ENCODE results near the gene RAB7B.

RAB7B gene

DNA sequence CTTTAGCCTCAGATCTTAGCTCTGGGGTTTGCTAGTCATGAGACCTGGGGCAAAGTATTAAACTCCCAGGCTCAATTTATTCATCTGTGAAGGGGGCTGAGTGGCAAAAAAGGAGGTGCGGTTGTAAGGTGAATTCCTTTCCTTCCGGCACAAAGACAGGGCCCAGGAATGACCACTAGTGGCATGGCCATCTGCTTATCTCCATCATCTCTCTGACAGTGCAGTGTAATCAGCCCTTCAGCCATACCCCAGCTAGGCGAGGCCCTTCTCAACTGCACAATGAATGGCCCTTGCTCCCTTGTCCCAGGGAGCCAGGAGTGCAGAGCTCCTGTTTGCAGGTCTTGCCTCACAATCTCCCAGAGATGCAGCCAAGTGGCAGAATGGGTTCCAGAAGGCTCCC, 54.3 kb downstream of the RAB7B start:
- DNase-seq (ENCODE audit: low read depth, low spot score) = no peak

DNA sequence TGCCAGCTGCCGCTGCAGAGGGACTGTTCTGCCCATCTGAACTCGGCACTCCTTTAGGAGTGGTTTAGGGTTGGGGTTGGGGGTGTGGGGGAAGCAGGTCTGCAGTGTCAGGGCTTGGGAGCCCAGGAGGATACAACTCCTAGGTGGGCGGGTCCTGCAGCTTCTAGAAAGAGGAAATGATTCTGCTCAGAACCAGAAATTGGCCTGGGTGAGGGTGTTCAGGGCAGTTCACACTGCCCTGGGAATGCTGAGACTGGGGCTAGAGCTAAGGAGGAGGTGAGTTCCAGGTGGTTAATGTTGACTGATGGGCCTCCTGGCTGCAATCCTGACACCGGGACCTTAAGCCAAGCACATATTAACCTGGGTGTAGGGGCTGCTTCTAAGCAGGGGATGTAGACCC, 55.2 kb downstream of the RAB7B start:
- DNase-seq (ENCODE audit: low read depth, low spot score) = no peak

DNA sequence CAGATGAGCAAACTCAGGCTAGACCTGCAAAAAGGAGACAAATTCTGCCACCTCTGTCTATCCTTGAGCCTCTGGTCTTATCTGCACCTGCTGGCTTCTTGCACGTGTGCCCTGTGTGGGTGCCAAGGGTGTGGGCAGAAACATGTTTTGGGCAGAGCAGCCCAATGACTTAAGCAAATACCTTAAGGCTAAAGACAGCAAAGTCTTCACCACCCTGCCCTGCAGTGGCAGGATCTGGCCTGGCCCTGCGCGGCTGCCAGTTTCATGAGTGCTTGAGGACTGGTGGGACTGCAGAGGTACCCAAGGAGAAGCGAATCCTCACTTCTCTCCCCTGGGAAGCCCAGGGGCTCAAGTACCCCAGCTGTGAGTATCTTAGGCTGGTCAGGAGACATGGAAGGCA, 56.2 kb downstream of the RAB7B start:
- no peak for DNase-seq (ENCODE audit: low read depth, low spot score)

DNA sequence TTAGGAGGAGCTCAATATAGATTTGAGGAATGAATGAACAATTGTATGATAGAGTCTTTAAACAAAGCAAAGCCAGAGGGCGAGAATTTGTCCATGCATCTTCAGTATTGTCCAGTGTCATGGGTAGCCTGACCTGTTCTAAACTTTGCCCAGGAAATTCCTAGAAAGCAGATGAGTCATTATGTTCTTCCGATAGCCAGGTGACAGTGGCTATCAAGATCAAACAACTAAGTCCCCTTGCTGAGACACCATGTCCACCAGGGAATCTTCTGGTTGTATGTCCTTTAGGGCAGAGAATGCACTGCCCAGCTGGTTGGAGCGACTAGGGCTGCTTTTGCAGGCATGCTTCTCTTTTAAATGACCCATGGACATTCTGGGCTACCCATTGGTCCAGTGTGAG, 58.1 kb downstream of the RAB7B start:
- no peak for DNase-seq (ENCODE audit: low read depth, low spot score)

- DNase-seq (ENCODE audit: low read depth, low spot score) = no peak
These were observed 58.7 kb downstream of the RAB7B start for GRCh38 chr1:205944525-205944924.

DNA sequence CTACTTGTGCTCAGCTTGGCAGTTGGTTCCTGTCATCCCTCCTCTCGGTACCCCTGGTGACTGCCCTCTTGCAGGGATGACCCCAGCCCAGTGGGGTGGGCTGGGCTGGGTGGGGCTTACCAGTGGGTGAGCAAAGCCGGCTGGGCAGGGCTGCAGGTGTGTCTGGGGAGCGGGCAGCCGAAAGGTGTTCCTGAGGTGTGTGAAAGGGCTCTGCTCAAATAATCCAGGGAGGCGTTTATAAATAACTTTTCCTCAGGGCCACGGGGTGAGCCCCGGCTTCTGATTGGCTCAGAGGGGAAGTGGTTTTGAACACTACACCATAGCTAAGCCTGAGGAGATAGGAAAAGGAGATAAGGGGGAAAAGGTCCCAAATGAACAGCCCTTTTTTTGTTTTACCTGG, 60.0 kb downstream of the RAB7B start, which contains the start of gene SLC26A9:
SLC26A9 (minus strand) TSS at position 212 of the 400 bp plus-strand sequence. CDS start 7,636 bp downstream, outside the sequence.
- DNase-seq (ENCODE audit: low read depth, low spot score) = no peak

- no peak for DNase-seq (ENCODE audit: low read depth, low spot score)
These were observed 60.5 kb downstream of the RAB7B start for GRCh38 chr1:205942631-205943159.

GRCh38 chr1:205940710-205941109, 62.5 kb downstream of the RAB7B start:
- DNase-seq (ENCODE audit: low read depth, low spot score) = no peak

DNA sequence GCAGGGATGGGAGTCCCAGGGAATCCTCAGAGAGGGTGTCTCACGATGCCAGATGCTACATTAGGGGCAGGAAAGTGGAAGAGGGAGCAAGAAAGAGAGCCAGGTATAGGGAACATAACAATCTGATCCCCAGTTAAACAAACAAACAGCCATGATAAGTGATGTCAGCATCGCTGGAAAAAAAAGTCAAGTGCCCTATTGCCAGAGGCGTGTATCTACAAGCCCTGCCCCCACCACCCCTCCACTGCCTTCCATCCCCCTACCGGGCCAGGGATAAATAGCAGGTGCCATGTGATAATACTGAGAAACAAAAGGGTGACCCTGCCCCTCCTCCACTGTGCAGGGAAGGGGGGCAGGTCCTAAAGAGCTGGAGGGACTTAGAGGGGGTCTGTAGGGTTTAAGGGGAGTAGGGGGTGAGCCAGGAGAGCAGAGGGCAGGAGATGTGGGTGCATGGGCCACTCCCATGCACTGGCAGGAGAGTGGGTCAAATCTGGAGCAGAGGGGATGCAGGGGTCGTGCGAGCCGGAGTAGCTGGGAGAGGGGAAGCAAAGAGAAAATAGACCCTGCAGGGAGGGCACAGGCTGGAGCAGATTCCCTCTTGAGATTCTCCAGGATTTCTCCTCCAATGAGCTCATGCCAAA, 63.4 kb downstream of the RAB7B start:
- DNase-seq (ENCODE audit: low read depth, low spot score) = no peak

DNA sequence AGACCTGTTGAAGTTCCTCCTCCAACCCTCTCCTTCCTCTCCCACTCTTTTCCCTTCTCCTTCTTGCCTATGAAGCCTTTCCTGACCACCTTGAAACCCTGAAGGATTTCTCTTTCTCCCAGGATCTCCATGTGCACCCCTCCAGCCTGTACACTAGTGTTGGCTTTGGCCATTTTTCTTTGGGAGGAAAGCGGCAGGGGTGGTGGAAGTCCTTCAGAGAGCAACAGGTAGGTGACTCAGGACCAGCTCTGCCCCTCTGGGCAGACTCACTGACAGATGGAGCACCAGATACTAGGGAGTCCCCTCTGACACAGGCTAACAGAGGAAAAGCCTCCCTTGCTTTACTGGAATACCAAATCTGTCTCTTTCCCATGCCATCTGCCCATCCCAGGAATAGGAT, 64.5 kb downstream of the RAB7B start:
- DNase-seq (ENCODE audit: low read depth, low spot score) = no peak

DNA sequence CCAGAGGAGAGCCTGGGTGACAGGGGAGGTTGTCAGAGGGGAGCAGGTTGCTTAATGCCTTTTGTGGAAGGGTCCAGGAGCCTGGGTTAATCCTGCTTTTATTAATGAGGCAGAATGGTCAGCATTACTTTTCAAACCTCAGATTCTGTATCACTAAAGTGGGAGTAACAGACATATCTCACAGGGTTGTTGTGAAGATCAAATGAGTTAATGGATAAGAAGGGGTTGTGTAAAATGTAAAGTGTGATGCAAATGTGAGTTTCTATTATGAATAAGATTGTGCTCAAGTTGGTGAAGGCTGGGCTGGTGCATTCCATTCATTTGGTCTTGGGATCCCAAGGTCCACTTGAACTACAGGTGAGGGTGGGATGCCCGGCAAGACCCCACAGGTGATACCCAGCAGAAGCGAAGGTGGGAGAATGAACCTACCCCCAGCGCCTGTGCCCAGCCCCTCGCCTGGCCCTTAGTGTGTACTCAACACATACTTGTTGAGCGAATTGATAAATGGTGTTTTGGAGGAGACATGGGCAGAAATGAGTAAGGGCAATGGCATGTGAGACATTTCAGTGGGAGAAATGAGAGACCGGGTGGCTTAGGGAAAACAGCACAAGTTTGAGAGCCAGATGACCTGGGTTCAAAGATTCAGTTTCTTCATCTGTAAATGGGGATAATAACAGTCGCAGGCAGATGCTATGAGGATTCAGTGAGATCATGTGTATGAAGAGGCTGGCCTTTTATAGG, 66.2 kb downstream of the RAB7B start:
- DNase-seq (ENCODE audit: low read depth, low spot score) = no peak

GRCh38 chr1:205936311-205936710, 66.9 kb downstream of the RAB7B start:
- DNase-seq (ENCODE audit: low read depth, low spot score) = no peak

GRCh38 chr1:205935869-205936268, 67.3 kb downstream of the RAB7B start:
- no peak for DNase-seq (ENCODE audit: low read depth, low spot score)

DNA sequence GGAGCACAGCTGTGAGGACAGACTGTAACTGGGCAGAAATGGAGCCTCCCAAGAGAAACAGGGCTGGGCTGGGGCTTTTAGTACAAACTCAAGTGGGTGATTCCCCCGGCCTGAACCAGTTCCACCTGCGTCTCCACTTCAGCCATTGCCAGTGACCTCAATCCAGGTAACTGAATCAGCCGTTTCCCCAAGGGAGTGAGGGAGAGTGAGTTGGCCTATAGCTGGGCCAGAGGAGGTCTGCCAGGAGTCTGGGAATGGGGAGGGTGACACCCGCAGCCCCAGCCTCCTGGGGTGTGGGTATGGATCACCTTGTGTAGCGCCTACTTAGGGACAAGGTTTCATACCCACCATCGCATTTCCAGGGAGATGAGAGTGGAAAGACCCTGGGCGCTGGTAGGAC, 68.4 kb downstream of the RAB7B start:
- DNase-seq (ENCODE audit: low read depth, low spot score) = no peak

DNA sequence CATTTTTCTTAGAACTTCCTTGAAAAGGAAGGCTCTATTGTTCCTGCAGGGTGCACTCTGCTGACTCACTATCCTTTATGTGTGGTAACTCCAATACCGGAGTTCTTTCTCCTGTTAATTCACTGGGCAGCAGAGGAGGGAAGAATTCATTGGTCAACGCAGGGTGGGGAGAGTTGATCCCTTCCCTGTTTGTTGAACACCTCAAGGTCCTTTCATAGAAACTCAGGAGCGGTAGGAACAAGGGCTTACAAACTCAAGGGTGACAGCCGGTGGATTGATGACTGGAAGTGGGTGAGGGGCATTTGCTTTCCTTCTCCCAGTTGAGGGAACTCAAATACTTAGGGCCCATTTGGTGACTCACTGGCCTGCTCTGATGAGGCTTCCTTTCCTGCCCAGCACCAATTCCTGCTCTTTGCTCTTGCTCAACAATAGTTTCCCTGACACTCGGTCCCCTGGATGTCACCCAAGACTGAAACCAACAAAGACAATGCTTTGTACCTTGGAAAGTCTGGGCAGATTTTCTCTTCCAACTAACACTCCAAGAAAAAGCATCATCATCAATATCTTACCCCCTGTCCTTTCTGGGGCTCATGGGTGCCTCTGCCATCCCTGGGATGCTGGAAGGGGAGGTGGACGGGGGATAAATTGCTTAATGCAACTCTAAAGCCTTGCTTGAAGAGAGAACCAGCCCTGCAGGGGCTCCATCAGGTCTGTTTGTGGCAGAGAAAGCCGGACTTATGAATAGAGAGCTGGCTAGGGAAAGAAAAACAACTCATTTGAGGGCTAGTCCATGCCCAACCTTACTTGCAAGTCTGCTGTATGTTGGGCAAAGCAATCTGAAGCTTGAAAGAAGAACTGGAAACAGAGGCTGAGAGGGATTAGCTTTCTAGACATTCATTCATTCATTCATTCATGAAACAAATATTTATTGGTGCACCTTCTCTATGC, 69.2 kb downstream of the RAB7B start:
- no peak for DNase-seq (ENCODE audit: low read depth, low spot score)

GRCh38 chr1:205932776-205933175, 70.4 kb downstream of the RAB7B start:
- no peak for DNase-seq (ENCODE audit: low read depth, low spot score)

DNA sequence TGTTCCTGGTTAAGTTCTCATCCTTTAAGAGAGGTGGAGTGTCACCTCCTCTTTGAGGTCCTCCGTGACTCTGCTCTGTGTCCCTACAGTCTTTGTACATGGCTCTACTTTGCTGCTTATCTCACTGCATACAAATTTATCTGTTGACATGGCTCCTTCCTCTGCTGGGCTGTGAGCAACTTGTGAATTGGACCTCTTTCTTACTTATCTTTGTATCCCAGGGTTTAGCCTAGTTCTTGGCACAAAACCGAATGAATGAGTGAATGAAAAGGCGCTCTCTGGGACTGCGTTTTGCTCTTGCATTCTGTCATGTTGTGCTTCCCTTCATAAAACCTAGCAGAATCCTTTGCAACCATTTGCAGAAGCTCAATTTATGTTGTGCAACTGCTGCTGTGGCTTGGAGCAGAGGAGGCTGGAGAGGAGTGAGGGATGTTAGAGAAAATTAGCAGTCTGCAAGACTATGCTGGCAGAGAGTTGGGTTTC, 72.4 kb downstream of the RAB7B start:
- no peak for DNase-seq (ENCODE audit: low read depth, low spot score)

DNA sequence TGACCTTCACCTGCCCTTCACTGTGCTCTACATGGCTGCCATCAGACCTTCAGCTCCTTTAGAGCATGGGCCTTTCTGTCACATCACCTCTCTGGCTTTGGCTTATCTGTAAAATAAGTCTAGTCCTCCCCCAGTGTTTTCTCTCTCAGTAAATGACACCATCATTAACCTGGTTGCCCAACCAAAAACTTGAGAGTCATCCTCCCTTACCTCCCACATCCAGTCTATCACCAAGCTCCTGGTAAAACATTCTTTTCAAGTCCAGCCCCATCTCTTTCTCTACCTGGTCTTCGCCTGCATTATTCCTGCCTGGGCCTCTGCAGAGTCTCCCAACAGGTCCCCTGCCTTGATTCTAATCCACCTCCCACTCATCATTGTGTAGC, 73.0 kb downstream of the RAB7B start:
- DNase-seq (ENCODE audit: low read depth, low spot score) = no peak

DNA sequence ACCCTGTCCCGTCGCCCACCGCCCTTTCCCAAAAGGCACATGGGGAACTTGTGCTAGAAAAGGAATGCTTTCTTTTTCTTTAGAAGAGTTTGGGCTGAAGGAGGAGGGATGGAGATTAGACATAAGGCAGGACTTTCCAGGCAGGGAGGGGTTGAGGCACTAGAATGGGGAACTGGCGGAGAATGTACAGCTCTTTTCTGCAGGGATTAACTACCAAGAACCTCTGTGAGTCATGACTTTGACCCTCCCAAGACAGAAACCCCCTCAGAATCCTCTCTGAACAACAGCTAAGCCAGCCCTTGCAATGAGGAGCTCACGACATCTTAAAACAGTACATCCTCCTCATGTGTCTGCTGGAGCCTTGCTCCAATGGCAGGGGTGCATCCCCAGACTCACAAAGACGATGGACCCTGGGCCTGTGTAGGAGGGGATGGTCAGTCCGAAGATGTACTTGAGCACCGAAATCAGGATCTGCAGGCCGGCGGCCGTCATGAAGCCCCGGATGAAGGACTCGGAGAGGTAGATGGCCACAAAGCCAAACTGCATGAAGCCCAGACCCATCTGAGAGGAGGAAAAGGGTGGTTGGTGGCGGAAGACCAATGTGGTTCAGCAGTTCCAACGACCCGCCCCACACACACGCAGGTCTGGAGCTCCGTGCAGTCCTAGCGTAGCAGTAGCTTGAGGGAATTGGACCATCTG, 73.5 kb downstream of the RAB7B start:
- no peak for DNase-seq (ENCODE audit: low read depth, low spot score)

GRCh38 chr1:205928317-205928716, 74.9 kb downstream of the RAB7B start:
- no peak for DNase-seq (ENCODE audit: low read depth, low spot score)

DNA sequence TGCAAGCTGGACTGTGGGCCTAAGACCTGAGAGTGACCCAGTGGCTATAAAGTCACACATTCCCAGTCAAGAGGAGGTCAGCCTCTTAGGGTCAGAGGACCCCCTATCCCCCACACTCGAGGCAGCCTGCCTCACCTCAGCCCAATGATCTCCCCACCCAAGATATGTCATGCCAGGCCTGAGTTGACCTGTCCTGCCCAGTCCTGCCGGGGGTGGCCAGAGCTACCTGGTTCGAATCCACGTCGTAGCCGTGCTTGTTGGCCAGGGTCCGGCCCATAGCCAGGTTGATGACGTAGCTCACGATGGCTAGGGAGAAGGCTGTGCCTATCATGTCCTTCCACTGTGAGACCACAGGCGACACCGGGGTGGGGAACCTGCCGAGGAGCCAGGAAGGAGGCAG, 75.5 kb downstream of the RAB7B start:
- DNase-seq (ENCODE audit: low read depth, low spot score) = no peak
